Activated naive CD4-positive, alpha-beta T cell treated with anti-CD3 and anti-CD28 coated beads for 36 hours (primary cell): ENCODE results near the gene EHD1. TPM values are rescaled to one million over a fixed set of nuclear protein-coding genes. Genes with fewer than 3 reads are reported as not detected.

Source experiments
- CTCF ChIA-PET: fragments of 350-600 bp; sonication (Branson Sonifier 250); formaldehyde crosslinking; loops from one replicate; lab custom pipeline; 2021; ENCODE audit warnings: antibody characterized with exemption; lab: Charles Lee
- DNase-seq: peaks from one replicate; pipeline ENCODE4 v3.0.0-alpha.2; 2020
- H3K27ac Mint-ChIP-seq: one replicate; pipeline ENCODE4 v1.8.0; 2021; ENCODE audit warnings: mild to moderate bottlenecking, mixed read lengths
- H3K27me3 Mint-ChIP-seq: one replicate; pipeline ENCODE4 v1.8.0; 2021; ENCODE audit warnings: low read depth, mixed read lengths
- H3K36me3 Mint-ChIP-seq: one replicate; pipeline ENCODE4 v1.8.0; 2021; ENCODE audit warnings: low read depth, mixed read lengths
- H3K4me1 Mint-ChIP-seq: one replicate; pipeline ENCODE4 v1.8.0; 2021; ENCODE audit warnings: low read depth, mixed read lengths
- H3K4me3 Mint-ChIP-seq: one replicate; pipeline ENCODE4 v1.8.0; 2021; ENCODE audit warnings: mild to moderate bottlenecking, moderate library complexity, mixed read lengths
- H3K9me3 Mint-ChIP-seq: one replicate; pipeline ENCODE4 v1.8.0; 2021; ENCODE audit warnings: mixed read lengths
- intact Hi-C: fragments of 100-400 bp; cut with micrococcal nuclease; formaldehyde crosslinking; loops from one replicate; pipeline ENCODE4 v1.15.1; 2023
- total RNA-seq, 2 experiments: library from RNA; stranded (reverse); gene quantifications; one replicate each; pipeline ENCODE4 v1.2.3, GENCODE V29; 2021

EHD1 gene
- total RNA-seq, 2 experiments from 2014 or later: 124 to 132 TPM

- intact Hi-C loops: no loop called here
- CTCF ChIA-PET: interaction anchor here (0.7 to 1.1 kb wide), 3 partner anchors 9 to 40 kb away, joined by 3 to 8 read pairs (median 3); partner anchors contain the start of gene CDC42BPG
- Mint-ChIP-seq H3K9me3 (no peaks in the 10 kb centered on the region), H3K36me3 (no peaks in the 10 kb centered on the region), H3K27ac (no peak overlapping the region), H3K27me3 (no peaks in the 10 kb centered on the region), H3K4me3 (no peak overlapping the region), H3K4me1 (no peaks in the 10 kb centered on the region)
- no peak for DNase-seq
These were observed 43.5 kb downstream of the EHD1 start for GRCh38 chr11:64834723-64835615.

GRCh38 chr11:64834031-64834722 lies 44.2 kb downstream of the EHD1 start:
- intact Hi-C loops: no loop called here
- CTCF ChIA-PET: interaction anchor here (0.7 to 1.1 kb wide), 3 partner anchors 9 to 39 kb away, joined by 3 to 8 read pairs (median 3); partner anchors contain the start of gene CDC42BPG
- H3K4me1 Mint-ChIP-seq: no peaks in the 10 kb centered on the region
- H3K9me3 Mint-ChIP-seq: no peaks in the 10 kb centered on the region
- no peak overlapping the region for H3K4me3 Mint-ChIP-seq
- H3K36me3 Mint-ChIP-seq: no peaks in the 10 kb centered on the region
- no peaks in the 10 kb centered on the region for H3K27me3 Mint-ChIP-seq
- H3K27ac Mint-ChIP-seq: no peak overlapping the region
- no peak for DNase-seq

- Mint-ChIP-seq H3K9me3 (no peaks in the 10 kb centered on the region), H3K36me3 (no peaks in the 10 kb centered on the region), H3K4me3 (no peak overlapping the region), H3K27me3 (no peaks in the 10 kb centered on the region), H3K27ac (no peak overlapping the region), H3K4me1 (no peaks in the 10 kb centered on the region)
- DNase-seq: no peak
- CTCF ChIA-PET: interaction anchor here (0.6 kb wide), 2 partner anchors 93 to 389 kb away, joined by 3 read pairs; no protein-coding TSS in a partner anchor
- intact Hi-C loops: no loop called here
These were observed 44.9 kb downstream of the EHD1 start for GRCh38 chr11:64833509-64833908.

- Mint-ChIP-seq H3K27me3 (no peaks in the 10 kb centered on the region), H3K4me3 (no peak overlapping the region), H3K4me1 (no peaks in the 10 kb centered on the region), H3K9me3 (no peaks in the 10 kb centered on the region), H3K36me3 (no peaks in the 10 kb centered on the region), H3K27ac (no peak overlapping the region)
- intact Hi-C loops: no loop called here
- DNase-seq: no peak
- CTCF ChIA-PET: interaction anchor here (0.6 kb wide), 2 partner anchors 94 to 389 kb away, joined by 3 read pairs; no protein-coding TSS in a partner anchor
These were observed 45.3 kb downstream of the EHD1 start for GRCh38 chr11:64833198-64833502.

GRCh38 chr11:64832467-64833197 lies 45.8 kb downstream of the EHD1 start:
- intact Hi-C loops: no loop called here
- no peaks in the 10 kb centered on the region for H3K27me3 Mint-ChIP-seq
- CTCF ChIA-PET: interaction anchor here (0.6 kb wide), 2 partner anchors 94 to 388 kb away, joined by 3 read pairs; no protein-coding TSS in a partner anchor
- no peak overlapping the region for H3K4me3 Mint-ChIP-seq
- H3K36me3 Mint-ChIP-seq: no peaks in the 10 kb centered on the region
- no peaks in the 10 kb centered on the region for H3K9me3 Mint-ChIP-seq
- no peak for DNase-seq
- H3K4me1 Mint-ChIP-seq: no peaks in the 10 kb centered on the region
- no peak overlapping the region for H3K27ac Mint-ChIP-seq

GRCh38 chr11:64831411-64831891 lies 47.0 kb downstream of the EHD1 start:
- CTCF ChIA-PET: no interaction called here
- Mint-ChIP-seq H3K36me3 (no peaks in the 10 kb centered on the region), H3K27ac (no peak overlapping the region), H3K4me1 (no peaks in the 10 kb centered on the region), H3K9me3 (no peaks in the 10 kb centered on the region), H3K27me3 (no peaks in the 10 kb centered on the region), H3K4me3 (no peak overlapping the region)
- intact Hi-C loops: no loop called here
- DNase-seq: no peak

GRCh38 chr11:64829536-64830251 lies 48.7 kb downstream of the EHD1 start:
- intact Hi-C loops: no loop called here
- no peaks in the 10 kb centered on the region for H3K36me3 Mint-ChIP-seq
- CTCF ChIA-PET: no interaction called here

GRCh38 chr11:64827451-64827839 lies 51.0 kb downstream of the EHD1 start:
- Mint-ChIP-seq H3K4me1 (no peaks in the 10 kb centered on the region), H3K27ac (no peak overlapping the region), H3K27me3 (no peaks in the 10 kb centered on the region), H3K36me3 (no peaks in the 10 kb centered on the region), H3K4me3 (no peak overlapping the region), H3K9me3 (no peaks in the 10 kb centered on the region)
- CTCF ChIA-PET: no interaction called here
- intact Hi-C loops: no loop called here
- DNase-seq: no peak

More at GRCh38 chr11:64829536-64830251, 48.7 kb downstream of the EHD1 start:
- no peaks in the 10 kb centered on the region for H3K27me3 Mint-ChIP-seq
- DNase-seq: no peak
- H3K4me1 Mint-ChIP-seq: no peaks in the 10 kb centered on the region
- no peak overlapping the region for H3K4me3 Mint-ChIP-seq
- H3K9me3 Mint-ChIP-seq: no peaks in the 10 kb centered on the region
- no peak overlapping the region for H3K27ac Mint-ChIP-seq

- no peak for DNase-seq
- no peaks in the 10 kb centered on the region for H3K36me3 Mint-ChIP-seq
- intact Hi-C loops: no loop called here
- no peaks in the 10 kb centered on the region for H3K4me1 Mint-ChIP-seq
- no peak overlapping the region for H3K4me3 Mint-ChIP-seq
- H3K27ac Mint-ChIP-seq: no peak overlapping the region
- H3K27me3 Mint-ChIP-seq: no peaks in the 10 kb centered on the region
- CTCF ChIA-PET: no interaction called here
- H3K9me3 Mint-ChIP-seq: no peaks in the 10 kb centered on the region
These were observed 51.6 kb downstream of the EHD1 start for GRCh38 chr11:64826578-64827450.

- CTCF ChIA-PET: no interaction called here
- Mint-ChIP-seq H3K9me3 (no peaks in the 10 kb centered on the region), H3K4me3 (no peak overlapping the region), H3K27me3 (no peaks in the 10 kb centered on the region), H3K4me1 (no peaks in the 10 kb centered on the region), H3K27ac (no peak overlapping the region), H3K36me3 (no peaks in the 10 kb centered on the region)
- no peak for DNase-seq
- intact Hi-C loops: no loop called here
These were observed 52.4 kb downstream of the EHD1 start for GRCh38 chr11:64826062-64826461.

- Mint-ChIP-seq H3K27me3 (no peaks in the 10 kb centered on the region), H3K9me3 (no peaks in the 10 kb centered on the region), H3K4me3 (no peak overlapping the region), H3K27ac (no peak overlapping the region), H3K4me1 (no peaks in the 10 kb centered on the region), H3K36me3 (no peaks in the 10 kb centered on the region)
- intact Hi-C loops: no loop called here
- DNase-seq: no peak
- CTCF ChIA-PET: no interaction called here
These were observed 54.8 kb downstream of the EHD1 start for GRCh38 chr11:64823568-64824119.
